GM12878 (cell line): ENCODE results near the gene SORCS1.

Source experiments
- ATF3 ChIP-seq: IDR thresholded peaks from 2 replicates; pipeline ENCODE4 v1.6.1; 2011; ENCODE audit warnings: low read depth, mild to moderate bottlenecking, low read length, moderate library complexity, borderline replicate concordance; ENCODE audit errors: extremely low read depth
- CTCF ChIP-seq, 3 experiments: IDR thresholded peaks in 2 of 3; conservative IDR thresholded peaks in 1 of 3; 2 replicates each; pipeline ENCODE4 v1.5.1; 2011; ENCODE audit warnings: low read depth in 3 of 3, low read length in 3 of 3, mild to moderate bottlenecking in 3 of 3, control low read depth in 2 of 3, moderate library complexity in 2 of 3, inconsistent platforms in 1 of 3, mixed read lengths in 1 of 3; ENCODE audit not compliant: control insufficient read depth in 2 of 3, insufficient read depth in 1 of 3; ENCODE audit errors: extremely low read depth in 1 of 3
- E2F4 ChIP-seq: IDR thresholded peaks from 2 replicates; pipeline ENCODE4 v1.6.1; 2012; ENCODE audit warnings: low read depth, low read length, improper control_type of control experiment
- MYC ChIP-seq: IDR thresholded peaks from 2 replicates; pipeline ENCODE4 v1.6.1; 2011; ENCODE audit warnings: mild to moderate bottlenecking, low read length, moderate library complexity, inconsistent platforms; ENCODE audit not compliant: insufficient read depth, insufficient replicate concordance, insufficient read length, severe bottlenecking
- POLR2A ChIP-seq: IDR thresholded peaks from 2 replicates; pipeline ENCODE4 v1.6.1; 2011; ENCODE audit warnings: low read depth, mild to moderate bottlenecking, low read length
- RELB ChIP-seq: fragments of 450-650 bp; IDR thresholded peaks from 2 replicates; pipeline ENCODE4 v1.6.1; 2017; ENCODE audit warnings: low read depth, mild to moderate bottlenecking, moderate library complexity
- RFX5 ChIP-seq: IDR thresholded peaks from 2 replicates; pipeline ENCODE4 v1.6.1; 2011; ENCODE audit warnings: low read depth, low read length, improper control_type of control experiment
- STAT1 ChIP-seq: fragments of 450-650 bp; conservative IDR thresholded peaks from 2 replicates; pipeline ENCODE4 v1.6.1; 2014; ENCODE audit warnings: antibody characterized with exemption, mild to moderate bottlenecking
- TARDBP ChIP-seq: IDR thresholded peaks from 2 replicates; pipeline ENCODE4 v1.6.1; 2016; ENCODE audit warnings: borderline replicate concordance
- YBX1 ChIP-seq: fragments of 450-650 bp; IDR thresholded peaks from 2 replicates; pipeline ENCODE4 v1.6.1; 2016; ENCODE audit warnings: antibody characterized with exemption
- TF ChIP-seq, protein P1 (sequence below): IDR thresholded peaks from 2 replicates; pipeline ENCODE4 v1.6.1; 2011; ENCODE audit warnings: mild to moderate bottlenecking, low read depth, low read length, moderate library complexity; ENCODE audit not compliant: insufficient replicate concordance

- TF ChIP-seq RFX5 (no peak), POLR2A (no peak), YBX1 (no peak), CTCF (IDR thresholded peaks at IDR 0.05 in 2 of 3, conservative IDR thresholded peaks at IDR 0.05 in 1 of 3; ENCODE audit: control insufficient read depth in 2 of 3, extremely low read depth in 1 of 3, insufficient read depth in 1 of 3, low read depth in 3 of 3, low read length in 3 of 3) (no peak), E2F4 (no peak), STAT1 (no peak), ATF3 (no peak), RELB (no peak), TARDBP (no peak), MYC (no peak)
- TF ChIP-seq, protein P1, sequence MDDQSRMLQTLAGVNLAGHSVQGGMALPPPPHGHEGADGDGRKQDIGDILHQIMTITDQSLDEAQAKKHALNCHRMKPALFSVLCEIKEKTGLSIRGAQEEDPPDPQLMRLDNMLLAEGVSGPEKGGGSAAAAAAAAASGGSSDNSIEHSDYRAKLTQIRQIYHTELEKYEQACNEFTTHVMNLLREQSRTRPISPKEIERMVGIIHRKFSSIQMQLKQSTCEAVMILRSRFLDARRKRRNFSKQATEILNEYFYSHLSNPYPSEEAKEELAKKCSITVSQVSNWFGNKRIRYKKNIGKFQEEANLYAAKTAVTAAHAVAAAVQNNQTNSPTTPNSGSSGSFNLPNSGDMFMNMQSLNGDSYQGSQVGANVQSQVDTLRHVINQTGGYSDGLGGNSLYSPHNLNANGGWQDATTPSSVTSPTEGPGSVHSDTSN: no peak
Observed at GRCh38 chr10:106635947-106636346, 528.6 kb downstream of the SORCS1 start.
